Stomach smooth muscle (tissue), 2 donors: ENCODE data around the gene C1orf87.

Experiments
- H3K27ac ChIP-seq: one replicate; pipeline ENCODE4 v1.7.0; 2013; ENCODE audit warnings: mild to moderate bottlenecking, low read length, inconsistent platforms
- H3K27me3 ChIP-seq, 2 donors: one replicate each; pipeline ENCODE4 v1.7.0; 2013; ENCODE audit warnings: low read length in 2 of 2; ENCODE audit not compliant: insufficient read depth in 2 of 2, control insufficient read depth in 1 of 2
- H3K36me3 ChIP-seq, 2 donors: one replicate each; pipeline ENCODE4 v1.7.0; 2013; ENCODE audit warnings: low read length in 2 of 2; ENCODE audit not compliant: control insufficient read depth in 2 of 2, insufficient read depth in 2 of 2
- H3K4me1 ChIP-seq: one replicate; pipeline ENCODE4 v1.7.0; 2013; ENCODE audit warnings: low read length; ENCODE audit not compliant: control insufficient read depth, insufficient read depth
- H3K4me3 ChIP-seq, 2 donors: one replicate each; pipeline ENCODE4 v1.7.0; 2013; ENCODE audit warnings: low read length in 2 of 2
- H3K9ac ChIP-seq, 2 donors: one replicate each; pipeline ENCODE4 v1.7.0; 2013; ENCODE audit warnings: low read length in 2 of 2, mild to moderate bottlenecking in 1 of 2
- H3K9me3 ChIP-seq, 2 donors: one replicate each; pipeline ENCODE4 v1.7.0; 2013; ENCODE audit warnings: low read length in 2 of 2; ENCODE audit not compliant: control insufficient read depth in 2 of 2
- donor health status: healthy.
- donor health status: Pancreatic carcinoma.

The C1orf87 gene

DNA sequence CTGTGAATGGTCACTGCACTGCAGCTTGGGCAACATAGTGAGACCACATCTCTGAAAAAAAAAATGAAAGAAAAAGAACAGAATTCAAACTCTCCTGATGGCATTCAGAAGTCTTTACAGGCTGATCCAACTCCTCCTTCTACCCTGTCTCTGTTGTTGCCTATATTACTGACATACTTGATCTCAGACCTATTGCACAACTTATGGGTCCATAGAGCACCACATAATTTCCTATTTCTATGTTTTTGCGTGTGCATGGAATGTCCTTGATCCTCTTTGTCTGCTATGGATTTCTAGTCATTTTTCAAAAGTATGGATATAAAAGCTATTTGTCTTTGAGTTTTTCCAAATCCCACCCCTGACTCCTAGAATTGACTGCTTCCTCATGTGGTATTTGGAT, 124.6 kb downstream of the C1orf87 start:
- H3K4me1 ChIP-seq, result no peaks in the 10 kb centered on the region
- H3K9me3 ChIP-seq, result no peaks in the 10 kb centered on the region
- no peak overlapping the region for H3K27ac ChIP-seq
- no peaks in the 10 kb centered on the region for H3K36me3 ChIP-seq
- peaks cover 0 to 2% of the 10 kb centered on the region in 2 donors for H3K27me3 ChIP-seq
- H3K4me3 ChIP-seq, result no peak overlapping the region
- H3K9ac ChIP-seq, result no peak overlapping the region

DNA sequence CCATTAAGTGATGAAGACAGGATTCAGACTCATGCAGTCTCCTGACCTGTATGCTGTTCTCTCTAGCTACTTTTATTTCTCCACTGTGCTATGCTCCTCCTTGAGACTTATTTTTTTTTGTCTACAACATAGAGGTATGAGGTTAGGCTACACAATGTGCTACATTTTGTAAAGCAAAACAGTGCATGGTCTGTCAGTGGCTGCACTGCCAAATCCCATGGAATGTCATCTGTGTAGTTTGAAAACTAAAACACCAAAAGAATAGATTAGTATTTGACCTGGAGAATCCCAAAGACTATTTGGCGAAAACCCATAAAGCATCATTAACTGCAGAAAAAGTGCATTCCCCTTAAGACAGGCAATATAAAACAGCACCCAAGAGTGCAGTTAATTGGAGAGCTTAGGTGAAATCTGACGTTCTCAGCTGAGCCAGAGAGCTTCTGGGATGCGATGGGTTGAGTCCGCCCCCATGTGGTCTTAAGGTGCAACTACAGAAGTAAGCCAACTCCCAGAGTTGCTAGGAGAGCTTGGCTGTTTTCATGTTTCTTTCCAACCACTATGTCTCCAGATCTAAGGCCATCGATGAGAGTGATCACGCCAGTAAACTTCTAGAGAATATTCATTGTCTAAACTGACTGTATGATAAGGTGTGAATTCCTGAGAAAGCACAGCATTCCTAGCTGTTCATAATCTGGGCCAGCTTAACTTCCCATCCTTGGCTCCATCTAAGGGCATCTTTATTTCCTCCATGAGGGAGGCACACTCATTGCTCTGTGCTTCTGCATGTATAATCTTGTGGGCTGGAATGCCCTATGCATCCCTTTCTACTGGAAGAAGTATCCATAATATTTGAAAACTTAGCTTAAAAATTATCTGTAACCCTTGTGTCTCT, 126.3 kb downstream of the C1orf87 start:
- Histone ChIP-seq H3K36me3 (no peaks in the 10 kb centered on the region), H3K27me3 (no peaks in the 10 kb centered on the region), H3K27ac (no peak overlapping the region), H3K9ac (no peak overlapping the region), H3K4me1 (no peaks in the 10 kb centered on the region), H3K4me3 (no peak overlapping the region), H3K9me3 (no peaks in the 10 kb centered on the region)

DNA sequence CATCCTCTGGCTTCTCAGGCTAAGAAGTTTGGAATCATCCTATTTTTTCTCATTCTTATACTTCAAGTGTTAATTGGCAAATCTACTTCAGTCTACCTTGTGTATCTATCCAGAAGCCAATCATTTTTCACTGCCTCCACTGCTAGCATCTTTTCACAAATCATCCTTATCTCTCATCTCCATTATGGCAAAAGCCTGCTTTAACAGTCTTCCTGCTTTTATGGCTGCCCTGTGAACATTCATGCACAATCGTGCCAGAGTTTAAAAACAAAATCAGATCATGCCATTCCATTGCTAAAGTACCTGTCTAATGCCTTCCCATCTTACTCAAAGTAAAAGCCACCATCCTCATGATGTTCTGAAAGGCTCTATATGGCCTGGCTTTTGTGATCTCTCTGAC, 127.8 kb downstream of the C1orf87 start:
- Histone ChIP-seq H3K27me3 (no peaks in the 10 kb centered on the region), H3K9me3 (no peaks in the 10 kb centered on the region), H3K36me3 (no peaks in the 10 kb centered on the region), H3K4me1 (no peaks in the 10 kb centered on the region), H3K9ac (no peak overlapping the region), H3K4me3 (no peak overlapping the region), H3K27ac (no peak overlapping the region)
